AG04449 (cell line): ENCODE results near the gene FUT3.
"Not testable (repeated sequence)": the region's sequence is repeated elsewhere in the genome, so short reads cannot be mapped to it uniquely, and the experiment has no call there.

Experiments used
- CTCF ChIA-PET: fragments of 350-600 bp; formaldehyde crosslinking; extraction: SDS; loops from one replicate; lab custom pipeline; 2021; ENCODE audit warnings: antibody characterized with exemption; lab: Yijun Ruan, JAX
- POLR2A ChIA-PET: fragments of 400-600, 350-600 bp; formaldehyde crosslinking; extraction: SDS; loops from one replicate; lab custom pipeline; 2020; ENCODE audit warnings: antibody characterized with exemption, inconsistent platforms; lab: Yijun Ruan, JAX
- DNase-seq: peaks from one replicate; pipeline ENCODE4 v3.0.0-alpha.2; 2010; ENCODE audit warnings: low read depth, low spot score
- H3K4me3 ChIP-seq: 2 replicates; pipeline ENCODE4 v1.5.1; 2011; ENCODE audit warnings: low read depth, mild to moderate bottlenecking, control low read depth, low read length
- CTCF ChIP-seq: IDR thresholded peaks from one replicate; pipeline ENCODE4 v1.5.1; 2011; ENCODE audit warnings: mild to moderate bottlenecking, moderate library complexity, low read length, control low read depth, inconsistent platforms; ENCODE audit not compliant: insufficient read depth; ENCODE audit errors: missing control alignments

Gene FUT3

GRCh38 chr19:5864013-5864720, 12.9 kb upstream of the FUT3 start:
- POLR2A ChIA-PET: no interaction called here
- no peak for DNase-seq
- H3K4me3 ChIP-seq: no peak overlapping the region
- no peak for TF ChIP-seq CTCF
- CTCF ChIA-PET: interaction anchor here (3.2 kb wide), 1 partner anchor 60 kb away, joined by 10 read pairs; the partner anchor contains the start of gene NRTN

GRCh38 chr19:5863030-5863665, 11.9 kb upstream of the FUT3 start:
- POLR2A ChIA-PET: no interaction called here
- CTCF ChIA-PET: interaction anchor here (3.2 kb wide), 1 partner anchor 59 kb away, joined by 10 read pairs; the partner anchor contains the start of gene NRTN
- no peak overlapping the region for H3K4me3 ChIP-seq
- TF ChIP-seq CTCF: no peak
- no peak for DNase-seq

GRCh38 chr19:5857203-5858081, 6.2 kb upstream of the FUT3 start:
- no peak for TF ChIP-seq CTCF
- H3K4me3 ChIP-seq: no peak overlapping the region
- POLR2A ChIA-PET: no interaction called here
- CTCF ChIA-PET: no interaction called here
- no peak for DNase-seq

- CTCF ChIA-PET, DNase-seq, H3K4me3 ChIP-seq, POLR2A ChIA-PET: not testable (repeated sequence)
Observed at GRCh38 chr19:5855151-5855550, 3.9 kb upstream of the FUT3 start.

- H3K4me3 ChIP-seq, DNase-seq, CTCF ChIA-PET, POLR2A ChIA-PET: not testable (repeated sequence)
Observed at GRCh38 chr19:5854121-5854520, 2.9 kb upstream of the FUT3 start.

- POLR2A ChIA-PET: interaction anchor here (1.0 kb wide), 1 partner anchor 23 kb away, joined by 7 read pairs; no protein-coding TSS in a partner anchor
- no peak for TF ChIP-seq CTCF
- no peak overlapping the region for H3K4me3 ChIP-seq
- CTCF ChIA-PET: interaction anchor here (1.6 to 1.9 kb wide), 2 partner anchors 42 to 47 kb away, joined by 4 to 6 read pairs; partner anchors contain the start of gene NRTN
- no peak for DNase-seq
Observed at GRCh38 chr19:5850743-5851293, 431 bp downstream of the FUT3 start.
